ENCODE results near the gene SULF2. TPM values are rescaled to one million over a fixed set of nuclear protein-coding genes. Genes with fewer than 3 reads are reported as not detected.

Gene SULF2
- total and polyA plus RNA-seq, 2 experiments from 2014 or later, result 49.0 to 66.6 TPM

GRCh38 chr20:47654370-47654769, 130.9 kb downstream of the SULF2 start:
- Histone ChIP-seq H3K36me3 (replicated peaks; ENCODE audit: insufficient read depth, low read depth) (no peaks in the 10 kb centered on the region), H2AFZ (no peak overlapping the region), H3K9me3 (ENCODE audit: low read depth) (no peaks in the 10 kb centered on the region), H3K4me2 (no peak overlapping the region), H4K20me1 (ENCODE audit: insufficient read depth, poor library complexity, severe bottlenecking) (no peaks in the 10 kb centered on the region), H3K4me3 (no peak overlapping the region), H3K27me3 (no peaks in the 10 kb centered on the region), H3K4me1 (ENCODE audit: insufficient read depth) (no peaks in the 10 kb centered on the region), H3K79me2 (no peaks in the 10 kb centered on the region), H3K9me2 (replicated peaks; ENCODE audit: insufficient read depth) (no peaks in the 10 kb centered on the region), H3K27ac (no peak overlapping the region)
- 100% methylated on average over 1 of the region's 1 CpG for WGBS (ENCODE audit: low lambda C conversion rate, missing lambda C conversion rate)
- TF ChIP-seq EZH2phosphoT487 (IDR thresholded peaks at IDR 0.05; ENCODE audit: low read depth, severe bottlenecking, unreplicated experiment) (no peak), CTCF (IDR thresholded peaks at IDR 0.05; ENCODE audit: poor library complexity) (no peak), EZH2 (IDR thresholded peaks at IDR 0.05; ENCODE audit: borderline replicate concordance) (no peak)
- DNase-seq (ENCODE audit: low spot score), result no peak

DNA sequence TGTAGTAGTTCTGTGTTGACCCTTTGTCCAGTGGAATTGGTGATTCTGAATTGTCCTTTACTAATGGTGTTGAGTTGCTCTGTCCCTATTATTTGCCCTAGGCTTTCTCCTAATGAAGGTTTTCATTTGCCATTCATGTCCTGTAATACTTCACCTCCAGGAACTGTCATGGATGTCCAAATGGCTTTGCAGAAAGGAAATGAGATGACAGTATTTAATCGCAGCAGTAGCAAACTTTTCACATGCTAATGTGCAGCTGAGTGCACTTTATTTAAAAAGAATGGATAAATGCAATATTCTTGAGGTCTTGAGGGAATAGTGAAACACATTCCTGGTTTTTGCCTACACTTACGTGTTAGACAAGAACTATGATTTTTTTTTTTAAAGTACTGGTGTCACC, 131.4 kb downstream of the SULF2 start:
- Histone ChIP-seq H3K9me3 (ENCODE audit: low read depth) (no peaks in the 10 kb centered on the region), H3K27me3 (no peaks in the 10 kb centered on the region), H3K4me2 (no peak overlapping the region), H3K9me2 (replicated peaks; ENCODE audit: insufficient read depth) (no peaks in the 10 kb centered on the region), H3K4me1 (ENCODE audit: insufficient read depth) (no peaks in the 10 kb centered on the region), H3K4me3 (no peak overlapping the region), H3K36me3 (replicated peaks; ENCODE audit: insufficient read depth, low read depth) (no peaks in the 10 kb centered on the region), H3K27ac (no peak overlapping the region), H3K79me2 (no peaks in the 10 kb centered on the region), H2AFZ (no peak overlapping the region), H4K20me1 (ENCODE audit: insufficient read depth, poor library complexity, severe bottlenecking) (no peaks in the 10 kb centered on the region)
- no peak for DNase-seq (ENCODE audit: low spot score)
- TF ChIP-seq EZH2 (IDR thresholded peaks at IDR 0.05; ENCODE audit: borderline replicate concordance) (no peak), EZH2phosphoT487 (IDR thresholded peaks at IDR 0.05; ENCODE audit: low read depth, severe bottlenecking, unreplicated experiment) (no peak), CTCF (IDR thresholded peaks at IDR 0.05; ENCODE audit: poor library complexity) (no peak)
- 89% methylated on average over 2 of the region's 2 CpGs for WGBS (ENCODE audit: low lambda C conversion rate, missing lambda C conversion rate)

DNA sequence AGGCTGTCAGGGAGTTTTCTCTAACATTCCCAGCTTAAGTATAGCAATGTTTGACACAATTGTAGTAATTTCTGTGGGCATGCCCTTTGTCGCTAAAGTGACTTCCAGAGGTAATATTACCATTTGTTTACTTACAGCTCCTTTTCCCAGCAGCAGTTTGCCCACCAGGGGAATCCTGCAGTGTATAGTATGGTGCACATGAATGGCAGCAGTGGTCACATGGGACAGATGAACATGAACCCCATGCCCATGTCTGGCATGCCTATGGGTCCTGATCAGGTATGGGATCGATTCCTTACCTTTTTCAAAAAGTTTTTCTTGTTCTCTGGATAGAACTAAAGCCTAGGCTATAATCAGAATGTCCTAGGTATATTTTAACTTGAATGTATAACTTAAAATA, 132.5 kb downstream of the SULF2 start:
- WGBS (ENCODE audit: low lambda C conversion rate, missing lambda C conversion rate), result 96% methylated on average over 2 of the region's 2 CpGs
- no peak overlapping the region for H3K27ac ChIP-seq
- H3K9me3 ChIP-seq (ENCODE audit: low read depth), result no peaks in the 10 kb centered on the region
- DNase-seq (ENCODE audit: low spot score), result no peak
- H3K79me2 ChIP-seq, result no peaks in the 10 kb centered on the region
- H3K4me3 ChIP-seq, result no peak overlapping the region
- H3K36me3 ChIP-seq (replicated peaks; ENCODE audit: insufficient read depth, low read depth), result no peaks in the 10 kb centered on the region
- no peak overlapping the region for H3K4me2 ChIP-seq
- no peaks in the 10 kb centered on the region for H4K20me1 ChIP-seq (ENCODE audit: insufficient read depth, poor library complexity, severe bottlenecking)
- TF ChIP-seq CTCF (IDR thresholded peaks at IDR 0.05; ENCODE audit: poor library complexity) (no peak), EZH2 (IDR thresholded peaks at IDR 0.05; ENCODE audit: borderline replicate concordance) (no peak), EZH2phosphoT487 (IDR thresholded peaks at IDR 0.05; ENCODE audit: low read depth, severe bottlenecking, unreplicated experiment) (no peak)
- H3K4me1 ChIP-seq (ENCODE audit: insufficient read depth), result no peaks in the 10 kb centered on the region
- no peak overlapping the region for H2AFZ ChIP-seq
- H3K27me3 ChIP-seq, result no peaks in the 10 kb centered on the region
- no peaks in the 10 kb centered on the region for H3K9me2 ChIP-seq (replicated peaks; ENCODE audit: insufficient read depth)

- no peak for DNase-seq (ENCODE audit: low spot score)
- H3K4me1 ChIP-seq (ENCODE audit: insufficient read depth), result no peaks in the 10 kb centered on the region
- no peaks in the 10 kb centered on the region for H3K27me3 ChIP-seq
- H3K9me3 ChIP-seq (ENCODE audit: low read depth), result no peaks in the 10 kb centered on the region
- no peak overlapping the region for H2AFZ ChIP-seq
- TF ChIP-seq EZH2phosphoT487 (IDR thresholded peaks at IDR 0.05; ENCODE audit: low read depth, severe bottlenecking, unreplicated experiment) (no peak), CTCF (IDR thresholded peaks at IDR 0.05; ENCODE audit: poor library complexity) (no peak)
- no peaks in the 10 kb centered on the region for H4K20me1 ChIP-seq (ENCODE audit: insufficient read depth, poor library complexity, severe bottlenecking)
- H3K4me2 ChIP-seq, result no peak overlapping the region
- H3K27ac ChIP-seq, result no peak overlapping the region
- WGBS (ENCODE audit: low lambda C conversion rate, missing lambda C conversion rate), result 91% methylated on average over 3 of the region's 3 CpGs
- H3K4me3 ChIP-seq, result no peak overlapping the region
- H3K9me2 ChIP-seq (replicated peaks; ENCODE audit: insufficient read depth), result no peaks in the 10 kb centered on the region
- H3K36me3 ChIP-seq (replicated peaks; ENCODE audit: insufficient read depth, low read depth), result no peaks in the 10 kb centered on the region
- H3K79me2 ChIP-seq, result no peaks in the 10 kb centered on the region
Measured at GRCh38 chr20:47652301-47652700, 133.0 kb downstream of the SULF2 start.

All from hepatocyte (in vitro differentiated cells).